ENCODE data around the gene SGMS1. TPM values are rescaled to one million over a fixed set of nuclear protein-coding genes. Genes with fewer than 3 reads are reported as not detected.

Gene SGMS1
- total RNA-seq, 1 donor from 2014 or later = 93.8 TPM

GRCh38 chr10:50398823-50399222, 224.9 kb downstream of the SGMS1 start:
- Histone ChIP-seq H3K4me1 (peaks cover 5% of the 10 kb centered on the region), H3K4me3 (no peak overlapping the region), H3K27ac (no peak overlapping the region), H3K27me3 (no peaks in the 10 kb centered on the region), H3K36me3 (no peaks in the 10 kb centered on the region), H3K9me3 (no peaks in the 10 kb centered on the region)
- intact Hi-C loops (cut with DNase I) = no loop called here
- no peak for DNase-seq (ENCODE audit: extremely low spot score in 2 of 2)
- no peak for TF ChIP-seq CTCF (IDR thresholded peaks at IDR 0.05)
- no peak for TF ChIP-seq POLR2AphosphoS5 (IDR thresholded peaks at IDR 0.05; ENCODE audit: insufficient read depth in 1 of 2, low read depth in 1 of 2)
- TF ChIP-seq POLR2A (IDR thresholded peaks at IDR 0.05) = no peak

GRCh38 chr10:50398381-50398780, 225.4 kb downstream of the SGMS1 start:
- intact Hi-C loops (cut with DNase I) = no loop called here
- Histone ChIP-seq H3K27me3 (no peaks in the 10 kb centered on the region), H3K36me3 (no peaks in the 10 kb centered on the region), H3K9me3 (no peaks in the 10 kb centered on the region), H3K27ac (no peak overlapping the region), H3K4me1 (peaks cover 5% of the 10 kb centered on the region), H3K4me3 (no peak overlapping the region)
- DNase-seq (ENCODE audit: extremely low spot score in 2 of 2) = no peak
- TF ChIP-seq POLR2AphosphoS5 (IDR thresholded peaks at IDR 0.05; ENCODE audit: insufficient read depth in 1 of 2, low read depth in 1 of 2) (no peak), POLR2A (IDR thresholded peaks at IDR 0.05) (no peak), CTCF (IDR thresholded peaks at IDR 0.05) (no peak)

GRCh38 chr10:50397312-50398140, 226.2 kb downstream of the SGMS1 start:
- Histone ChIP-seq H3K4me3 (no peak overlapping the region), H3K9me3 (no peaks in the 10 kb centered on the region), H3K27ac (no peak overlapping the region), H3K4me1 (peaks cover 5% of the 10 kb centered on the region), H3K27me3 (no peaks in the 10 kb centered on the region), H3K36me3 (no peaks in the 10 kb centered on the region)
- intact Hi-C loops (cut with DNase I) = no loop called here
- no peak for TF ChIP-seq POLR2A (IDR thresholded peaks at IDR 0.05)
- no peak for TF ChIP-seq CTCF (IDR thresholded peaks at IDR 0.05)
- TF ChIP-seq POLR2AphosphoS5 (IDR thresholded peaks at IDR 0.05; ENCODE audit: insufficient read depth in 1 of 2, low read depth in 1 of 2) = no peak
- DNase-seq (ENCODE audit: extremely low spot score in 2 of 2) = no peak

- Histone ChIP-seq H3K27ac (no peak overlapping the region), H3K27me3 (no peaks in the 10 kb centered on the region), H3K9me3 (no peaks in the 10 kb centered on the region), H3K4me3 (no peak overlapping the region), H3K4me1 (peaks cover 5% of the 10 kb centered on the region), H3K36me3 (no peaks in the 10 kb centered on the region)
- no peak for DNase-seq (ENCODE audit: extremely low spot score in 2 of 2)
- TF ChIP-seq POLR2A (IDR thresholded peaks at IDR 0.05) = no peak
- no peak for TF ChIP-seq CTCF (IDR thresholded peaks at IDR 0.05)
- no peak for TF ChIP-seq POLR2AphosphoS5 (IDR thresholded peaks at IDR 0.05; ENCODE audit: insufficient read depth in 1 of 2, low read depth in 1 of 2)
- intact Hi-C loops (cut with DNase I) = no loop called here
Measured at GRCh38 chr10:50396491-50397311, 227.1 kb downstream of the SGMS1 start.

All from vagina (tissue), 2 donors.